ENCODE data around the gene TFB1M. TPM values are rescaled to one million over a fixed set of nuclear protein-coding genes. Genes with fewer than 3 reads are reported as not detected.

The TFB1M gene
- total RNA-seq, 1 donor from 2014 or later: 14.0 TPM

GRCh38 chr6:155265843-155266535 lies 48.3 kb downstream of the TFB1M start:
- no peak for DNase-seq (ENCODE audit: low spot score)

GRCh38 chr6:155264693-155265320 lies 49.5 kb downstream of the TFB1M start:
- peak; percentile 57 for DNase-seq (ENCODE audit: low spot score)

DNA sequence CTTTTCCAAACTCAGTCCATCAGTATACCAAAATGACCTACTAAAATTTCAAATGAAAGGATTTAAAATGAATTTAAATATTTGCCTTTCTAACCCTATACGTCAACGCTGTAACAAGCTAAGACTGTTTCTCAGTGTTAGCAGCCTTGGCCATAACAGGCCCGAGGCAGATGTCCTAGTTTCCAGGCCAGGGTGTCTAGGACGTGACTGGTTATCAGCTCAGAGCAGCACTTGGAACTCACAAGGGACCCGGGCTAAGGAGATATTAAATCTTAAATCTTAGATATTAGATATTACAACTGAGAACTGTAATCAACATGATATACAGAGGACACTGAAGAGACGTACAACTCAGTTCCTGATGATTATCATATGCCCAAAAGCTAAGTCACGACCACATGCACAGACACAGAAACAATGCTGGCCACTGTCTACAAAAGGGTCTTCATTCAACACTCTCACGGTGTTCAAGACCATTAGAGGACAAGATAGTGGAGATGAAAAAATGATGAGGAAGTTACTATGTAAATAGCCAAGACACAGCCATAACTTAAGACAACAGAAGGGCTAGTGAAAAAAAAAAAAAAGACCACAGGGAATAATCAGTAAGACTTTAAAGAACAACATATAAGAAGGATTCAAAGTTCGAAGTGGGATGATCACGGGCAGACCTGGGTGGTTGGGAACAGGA lies 50.8 kb downstream of the TFB1M start, which contains the start of gene CLDN20:
TSS of gene CLDN20 (plus strand) at position 641 of the 691 bp plus-strand sequence. CDS start 11,707 bp downstream, outside the sequence.
- DNase-seq (ENCODE audit: low spot score): peak; percentile 67

GRCh38 chr6:155262655-155263054 lies 51.6 kb downstream of the TFB1M start:
- no peak for DNase-seq (ENCODE audit: low spot score)

DNA sequence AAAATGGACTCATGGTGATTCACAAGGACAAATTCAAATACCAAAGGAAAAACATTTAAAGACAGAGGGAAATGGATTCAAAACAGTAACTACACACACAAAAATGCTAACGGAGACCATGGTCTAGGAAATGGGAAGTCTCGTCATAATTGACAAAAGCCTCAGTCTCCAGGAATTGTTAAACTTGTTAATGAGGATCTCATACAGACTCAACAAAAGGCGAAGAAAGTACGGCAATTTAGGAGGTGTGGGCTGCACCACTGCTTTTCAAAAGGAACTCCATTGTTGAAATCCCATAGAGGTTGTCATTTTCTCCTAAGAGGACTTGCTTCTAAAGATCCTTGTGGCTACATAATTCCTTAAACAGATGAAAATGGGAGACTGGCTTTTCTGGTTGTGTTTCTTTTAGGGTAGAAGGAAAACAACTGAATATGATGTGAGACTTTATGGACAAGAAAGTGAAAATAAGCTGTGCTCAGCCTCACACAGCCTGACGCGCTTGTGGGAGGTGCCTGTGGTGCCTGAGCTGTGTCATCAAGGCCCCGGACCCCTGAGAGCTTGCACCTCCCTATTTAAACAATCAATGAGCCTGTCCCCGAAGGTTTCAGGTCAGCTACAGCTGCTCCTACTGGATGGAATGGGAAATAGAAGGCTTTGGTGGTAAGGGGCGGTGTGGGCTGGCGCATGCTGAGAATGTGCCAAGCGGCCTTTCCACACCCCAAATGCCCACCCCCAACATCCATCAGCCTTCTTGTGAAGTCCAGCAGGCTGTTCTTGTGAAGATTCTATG lies 53.0 kb downstream of the TFB1M start:
- no peak for DNase-seq (ENCODE audit: low spot score)

DNA sequence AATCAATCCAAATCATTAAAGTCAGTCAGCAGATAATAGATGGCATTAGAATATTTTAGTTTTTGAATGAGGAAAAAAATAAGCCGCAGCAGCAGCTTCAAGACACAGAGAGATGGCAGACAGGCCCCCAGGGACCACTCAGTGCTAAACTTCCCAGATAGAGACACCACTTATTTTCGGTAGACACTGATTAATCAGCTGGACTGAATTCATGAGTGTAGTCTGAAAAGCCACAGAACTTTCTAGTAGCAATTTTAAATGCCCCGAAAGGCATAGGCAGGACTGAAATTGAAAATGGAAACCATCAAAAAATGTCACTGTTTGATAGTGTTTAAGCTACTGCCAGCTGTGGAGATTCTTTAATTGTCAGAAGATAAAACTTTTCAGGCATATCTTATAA lies 53.6 kb downstream of the TFB1M start:
- DNase-seq (ENCODE audit: low spot score): no peak

GRCh38 chr6:155259897-155260296 lies 54.4 kb downstream of the TFB1M start:
- no peak for DNase-seq (ENCODE audit: low spot score)

DNA sequence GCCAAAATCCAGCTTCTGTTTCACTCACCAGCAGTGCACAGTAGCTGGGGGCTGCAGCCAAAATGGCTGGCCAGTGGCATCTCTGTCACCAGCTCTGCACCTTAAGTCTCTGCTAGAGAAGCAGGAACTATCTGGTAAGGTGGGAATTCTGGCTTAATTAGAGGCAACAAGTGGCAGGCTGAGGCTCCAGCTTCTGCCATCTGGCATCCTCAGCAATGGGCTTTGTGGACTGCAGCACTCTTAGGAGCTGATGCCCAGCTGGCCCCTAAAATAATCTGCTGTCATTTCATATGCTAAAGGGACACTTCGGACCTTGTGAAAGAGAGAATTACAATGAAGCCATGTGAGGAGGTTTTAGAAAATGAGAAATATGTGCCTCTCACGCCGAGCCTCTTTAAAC lies 55.1 kb downstream of the TFB1M start:
- no peak for DNase-seq (ENCODE audit: low spot score)

DNA sequence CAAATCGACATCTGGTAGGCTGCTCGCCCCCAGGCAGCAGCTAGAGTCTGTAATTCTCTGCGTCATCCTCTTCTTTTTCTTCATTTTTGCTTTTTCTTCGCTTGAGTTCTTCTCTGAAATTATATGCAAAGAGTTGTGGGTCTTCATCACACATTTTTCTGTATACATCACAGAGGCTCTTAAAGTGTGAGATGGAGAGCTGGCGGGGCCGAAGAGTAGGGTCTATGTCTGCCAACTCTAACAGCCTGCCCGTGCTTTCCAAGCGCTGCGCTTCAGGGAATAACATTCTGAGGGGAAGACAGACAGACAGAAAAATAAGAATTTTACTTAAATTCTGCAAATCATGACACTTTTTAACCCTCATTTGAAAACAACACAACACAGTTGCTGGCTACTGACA lies 56.5 kb downstream of the TFB1M start:
- no peak for DNase-seq (ENCODE audit: low spot score)

DNA sequence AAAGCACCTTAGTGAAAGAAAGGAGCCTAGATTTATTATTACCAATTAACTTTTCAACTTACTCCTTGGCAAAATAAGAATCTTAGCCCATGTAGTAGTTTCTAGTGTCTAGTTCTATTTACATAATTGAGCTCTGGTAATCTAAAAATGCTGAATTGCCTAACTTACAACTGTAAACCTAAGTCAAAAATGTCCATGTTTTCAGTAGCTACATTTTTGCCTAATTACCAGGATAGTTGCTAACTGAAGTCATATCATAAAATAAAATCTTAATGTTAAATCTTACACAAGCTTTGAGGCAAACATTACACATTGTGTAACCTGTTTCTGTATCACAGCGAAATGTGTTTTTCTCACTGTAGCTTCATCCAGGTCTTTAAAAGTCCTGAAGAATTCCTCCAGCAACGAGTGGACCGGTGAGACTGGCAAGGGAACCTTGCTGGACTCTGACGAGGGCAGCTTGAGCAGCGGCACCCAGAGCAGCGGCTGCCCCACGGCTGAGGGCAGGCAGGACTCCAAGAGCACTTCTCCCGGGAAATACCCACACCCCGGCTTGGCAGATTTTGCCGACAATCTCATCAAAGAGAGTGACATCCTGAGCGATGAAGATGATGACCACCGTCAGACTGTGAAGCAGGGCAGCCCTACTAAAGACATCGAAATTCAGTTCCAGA lies 58.0 kb downstream of the TFB1M start:
- no peak for DNase-seq (ENCODE audit: low spot score)

- no peak for DNase-seq (ENCODE audit: low spot score)
These were observed 60.1 kb downstream of the TFB1M start for GRCh38 chr6:155254139-155254538.

DNA sequence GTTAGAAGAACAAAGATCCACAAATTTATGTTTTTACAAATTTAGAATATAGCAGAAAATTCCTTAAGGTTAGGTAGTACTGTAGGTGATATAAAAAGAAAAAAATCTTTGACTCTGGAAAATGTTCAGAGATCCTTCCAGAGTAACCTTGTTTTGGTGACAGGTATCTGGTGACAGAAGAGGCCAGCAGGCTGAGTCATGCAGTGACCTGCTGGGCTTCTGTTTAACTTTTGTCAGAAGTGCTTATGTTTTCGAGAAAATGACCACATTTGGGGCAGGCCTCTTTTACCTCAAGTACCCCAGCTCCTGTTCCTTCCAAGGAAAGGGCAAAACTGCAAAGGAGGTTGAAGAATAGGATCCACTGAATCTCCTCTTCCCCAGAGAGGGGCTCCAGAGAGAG lies 60.9 kb downstream of the TFB1M start:
- DNase-seq (ENCODE audit: low spot score): no peak

- DNase-seq (ENCODE audit: low spot score): no peak
These were observed 61.7 kb downstream of the TFB1M start for GRCh38 chr6:155252581-155252980.

- no peak for DNase-seq (ENCODE audit: low spot score)
These were observed 63.4 kb downstream of the TFB1M start for GRCh38 chr6:155250701-155251381.

DNA sequence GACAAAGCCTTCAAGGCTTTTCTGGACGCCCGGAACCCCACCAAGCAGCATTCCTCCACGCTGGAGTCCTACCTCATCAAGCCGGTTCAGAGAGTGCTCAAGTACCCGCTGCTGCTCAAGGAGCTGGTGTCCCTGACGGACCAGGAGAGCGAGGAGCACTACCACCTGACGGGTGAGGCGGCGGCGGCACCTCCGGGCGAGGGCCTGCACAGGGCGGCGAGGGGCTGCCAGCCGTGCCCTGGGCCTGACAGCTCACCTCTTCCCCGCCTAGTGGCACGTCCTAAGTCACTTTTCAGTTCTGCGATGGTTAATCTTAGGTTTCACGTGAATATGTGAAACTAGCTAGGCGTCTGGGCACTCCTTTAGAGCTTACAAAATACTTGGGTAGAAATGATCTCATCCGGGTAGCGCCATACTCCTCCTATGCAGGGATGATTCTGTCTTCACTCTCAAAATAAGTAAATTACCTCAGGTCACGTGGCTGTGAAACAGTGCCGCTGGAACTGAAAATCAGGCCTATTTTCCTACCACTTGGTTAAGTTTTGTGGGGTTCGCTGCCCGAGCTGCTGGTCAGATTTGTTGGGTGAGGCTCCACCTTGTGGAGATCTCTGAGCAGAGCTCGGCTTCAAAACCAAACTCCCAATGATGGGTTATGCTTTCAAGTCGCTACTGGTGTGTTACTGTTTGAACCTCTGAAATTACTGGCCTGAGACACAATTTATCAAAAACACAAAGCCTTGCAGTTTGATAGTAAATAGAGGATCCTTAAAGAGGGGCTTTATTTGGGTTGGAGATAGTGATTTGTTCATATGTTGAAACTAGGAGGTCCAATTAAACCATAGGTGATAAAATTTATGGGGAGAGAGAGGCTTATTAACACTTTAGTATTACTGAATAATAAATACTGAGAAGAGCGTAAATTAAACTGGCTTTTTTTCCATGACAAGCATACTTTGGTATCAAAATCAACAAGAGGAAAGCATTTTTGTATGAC lies 66.0 kb downstream of the TFB1M start:
- peak; percentile 81 for DNase-seq (ENCODE audit: low spot score)

DNA sequence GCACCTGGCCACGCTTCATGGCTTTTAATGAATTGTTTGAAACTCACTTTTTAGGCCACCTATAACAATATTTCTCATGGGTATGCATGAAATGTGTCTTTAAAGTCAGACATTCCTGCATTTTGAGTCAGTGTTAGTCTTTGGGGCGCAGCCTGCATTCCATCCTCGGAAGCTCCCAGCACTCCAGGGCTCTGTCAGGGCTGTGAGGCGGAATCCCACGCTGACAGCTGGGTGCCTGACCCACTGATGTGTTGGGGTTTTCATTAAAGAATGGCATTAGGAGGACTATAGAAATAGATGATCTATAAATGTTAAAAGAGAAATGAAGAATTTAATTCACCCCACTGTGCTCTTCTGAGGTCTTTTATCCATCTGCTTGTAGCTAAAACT lies 66.7 kb downstream of the TFB1M start:
- DNase-seq (ENCODE audit: low spot score): peak; percentile 67

DNA sequence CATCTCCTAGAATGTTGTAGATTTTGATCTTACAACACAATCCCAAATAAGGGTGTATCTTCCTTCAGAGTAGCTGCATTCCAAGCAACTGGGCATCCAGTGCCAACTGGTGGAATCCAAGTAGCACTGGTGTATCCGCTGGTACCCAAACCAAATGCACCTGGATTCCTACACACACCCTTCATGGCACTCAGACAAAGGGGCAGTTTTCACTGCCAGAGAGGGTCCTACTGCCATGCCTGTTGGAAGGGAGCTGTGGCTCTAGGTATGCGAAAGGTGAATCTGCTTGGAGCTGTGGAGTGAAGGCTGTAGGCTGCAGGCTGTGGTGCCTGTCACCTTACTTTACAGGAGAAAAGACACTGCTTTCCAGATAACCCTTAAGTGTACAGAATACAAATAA lies 67.5 kb downstream of the TFB1M start:
- DNase-seq (ENCODE audit: low spot score): no peak

DNA sequence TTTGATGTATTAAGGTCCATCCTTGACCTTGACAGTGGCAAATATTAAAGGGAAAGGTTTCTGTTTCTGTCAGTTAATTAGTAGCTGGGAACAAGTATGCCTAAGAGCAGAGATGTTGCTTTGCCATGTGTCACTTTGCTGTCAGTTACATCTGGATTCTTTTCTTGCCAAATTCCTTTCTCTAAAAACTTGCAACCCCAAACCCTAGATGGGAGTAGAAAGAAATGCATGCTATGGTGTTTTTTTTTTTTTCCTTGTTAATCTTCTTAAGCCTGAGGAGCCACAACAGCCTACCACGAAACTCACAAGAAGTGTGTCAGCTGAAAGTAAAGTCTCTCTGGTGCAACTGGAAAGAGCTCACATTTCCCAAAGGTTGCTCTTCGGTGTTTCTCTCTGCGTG lies 68.5 kb downstream of the TFB1M start:
- no peak for DNase-seq (ENCODE audit: low spot score)

GRCh38 chr6:155245193-155245592 lies 69.1 kb downstream of the TFB1M start:
- DNase-seq (ENCODE audit: low spot score): no peak

DNA sequence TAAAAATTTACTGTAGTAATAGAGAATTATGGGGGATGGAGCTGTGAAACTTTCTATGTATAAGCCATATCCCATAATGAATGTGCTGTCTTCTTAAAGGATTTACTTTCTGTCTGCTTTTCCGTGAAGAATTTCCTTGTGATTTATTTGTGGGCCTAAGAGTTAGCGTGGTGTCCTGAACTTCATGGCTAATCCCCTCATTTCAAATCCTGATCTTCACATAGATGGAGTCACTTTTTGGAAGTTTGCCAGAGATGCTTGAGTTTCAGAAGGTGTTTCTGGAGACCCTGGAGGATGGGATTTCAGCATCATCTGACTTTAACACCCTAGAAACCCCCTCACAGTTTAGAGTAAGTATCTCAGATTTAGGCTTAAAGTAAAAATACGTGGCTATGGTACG lies 69.8 kb downstream of the TFB1M start:
- peak; percentile 59 for DNase-seq (ENCODE audit: low spot score)
